Endometrium (tissue), 2 donors: ENCODE results near the gene ANKRD7.

ENCODE experiments used
- FAIRE-seq: peaks from 2 replicates; lab custom pipeline; 2012; peaks lifted over from hg19 to GRCh38; lab: Jason Lieb, UNC
- donor health status: control.
- donor health status: control.

ANKRD7 gene, protein sequence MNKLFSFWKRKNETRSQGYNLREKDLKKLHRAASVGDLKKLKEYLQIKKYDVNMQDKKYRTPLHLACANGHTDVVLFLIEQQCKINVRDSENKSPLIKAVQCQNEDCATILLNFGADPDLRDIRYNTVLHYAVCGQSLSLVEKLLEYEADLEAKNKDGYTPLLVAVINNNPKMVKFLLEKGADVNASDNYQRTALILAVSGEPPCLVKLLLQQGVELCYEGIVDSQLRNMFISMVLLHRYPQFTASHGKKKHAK

DNA sequence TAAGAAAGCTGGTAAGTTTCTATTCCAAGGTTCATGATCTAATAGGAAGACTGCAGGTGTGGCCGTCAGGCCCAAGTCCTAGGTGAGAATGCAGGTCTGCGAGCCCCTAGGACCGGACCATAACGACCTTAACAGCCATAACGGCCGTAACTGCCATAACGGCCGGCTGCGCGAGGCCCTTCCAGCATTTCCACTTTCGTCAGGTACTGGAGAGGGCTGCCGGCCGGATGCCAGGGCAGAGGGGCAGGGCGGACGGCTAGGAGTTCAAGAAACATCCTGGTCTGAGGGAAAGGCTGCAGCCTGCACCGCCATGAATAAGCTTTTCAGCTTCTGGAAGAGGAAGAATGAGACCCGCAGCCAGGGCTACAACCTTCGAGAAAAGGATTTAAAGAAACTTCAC lies at the start of gene ANKRD7:
TSS of gene ANKRD7 (plus strand) at position 184 of the 400 bp plus-strand sequence. CDS start at position 311, 127 bp downstream.
- FAIRE-seq, result no peak

DNA sequence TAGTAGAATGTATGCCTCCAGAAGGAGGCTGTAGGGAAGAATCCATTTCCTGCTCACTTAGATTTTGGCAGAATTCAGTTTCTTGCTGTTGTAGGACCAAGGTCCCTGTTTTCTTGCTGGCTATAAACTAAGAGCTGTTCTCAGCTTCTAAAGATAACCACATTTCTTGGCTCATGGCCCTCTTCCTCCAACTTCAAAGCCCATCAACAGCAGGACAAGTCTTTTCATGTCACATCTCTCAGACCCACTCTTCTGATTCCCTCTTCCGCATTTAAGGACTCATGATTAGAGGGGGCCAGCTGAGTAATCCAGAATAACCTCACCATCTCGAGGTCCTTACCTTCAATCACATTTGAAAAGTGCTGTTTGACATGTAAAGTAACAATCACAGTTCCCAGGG lies 48.8 kb upstream of the ANKRD7 start:
- FAIRE-seq, result no peak

DNA sequence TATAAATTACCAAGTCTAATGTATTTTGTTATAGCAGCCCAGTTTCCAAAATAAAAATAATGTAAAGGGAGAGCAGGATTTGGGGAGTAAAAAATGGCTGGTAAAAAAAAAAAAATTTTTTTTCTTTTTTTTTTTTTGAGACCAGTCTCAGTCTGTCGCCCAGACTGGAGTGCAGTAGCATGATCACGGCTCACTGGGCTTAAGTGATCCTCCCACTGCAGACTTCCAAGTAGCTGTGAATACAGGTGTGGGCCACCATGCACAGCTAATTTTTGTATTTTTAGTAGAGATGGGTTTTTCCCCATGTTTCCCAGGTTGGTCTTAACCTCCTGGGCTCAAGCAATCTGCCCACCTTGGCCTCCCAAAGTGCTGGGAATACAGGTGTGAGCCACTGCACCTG lies 45.3 kb upstream of the ANKRD7 start:
- FAIRE-seq, result no peak

DNA sequence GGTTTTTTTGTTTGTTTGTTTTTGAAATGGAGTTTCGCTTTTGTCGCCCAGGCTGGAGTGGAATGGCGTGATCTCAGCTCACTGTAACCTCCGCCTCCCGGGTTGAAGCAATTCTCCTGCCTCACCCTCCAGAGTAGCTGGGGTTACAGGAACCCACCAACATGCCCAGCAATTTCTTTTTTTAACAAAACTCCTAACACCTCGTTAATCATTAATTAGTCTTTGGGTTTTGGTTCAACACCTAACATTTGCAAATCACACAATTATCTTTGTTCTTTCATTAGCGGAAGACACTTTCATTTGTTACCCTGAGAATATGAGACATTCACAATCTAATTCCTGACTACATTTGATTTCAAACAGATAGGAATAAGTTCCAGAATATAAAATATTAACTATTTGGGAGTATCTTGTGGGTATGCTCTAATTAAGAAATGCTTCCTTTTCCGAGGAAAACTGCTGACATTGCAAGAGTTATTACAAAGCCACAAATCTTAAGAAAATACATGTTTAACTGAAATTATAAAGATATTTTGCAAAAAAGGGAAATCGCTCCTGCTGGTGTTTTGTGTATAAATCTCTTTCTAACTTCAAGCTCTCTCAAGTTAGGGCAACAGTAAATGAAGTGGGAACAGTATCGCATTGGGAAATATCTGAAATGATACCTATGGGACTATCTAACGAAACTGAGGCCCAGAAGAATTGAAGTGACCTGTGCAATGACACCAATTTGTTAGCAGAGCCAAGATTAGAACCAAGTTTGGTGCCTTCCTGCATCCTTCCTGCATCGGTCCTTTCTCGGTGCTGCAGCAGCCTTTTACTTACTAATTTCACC lies 41.7 kb upstream of the ANKRD7 start:
- no peak for FAIRE-seq

DNA sequence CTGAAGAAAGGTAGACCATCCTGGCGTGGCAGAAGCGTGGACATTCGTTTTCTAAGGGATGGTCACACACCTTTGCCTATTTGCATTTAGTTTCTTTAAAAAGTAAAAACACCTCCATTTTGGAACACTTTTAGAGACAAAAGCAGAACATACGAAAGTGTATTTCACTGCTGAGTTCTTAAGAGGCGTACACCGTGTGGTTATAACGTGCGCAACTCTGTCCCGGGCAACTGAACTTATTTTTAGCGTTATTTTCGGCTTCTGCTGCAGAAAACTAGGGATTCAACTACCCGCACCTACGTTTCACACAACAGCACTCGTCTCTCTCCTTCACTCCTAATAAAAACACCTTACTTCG lies 41.1 kb upstream of the ANKRD7 start:
- FAIRE-seq, result no peak

DNA sequence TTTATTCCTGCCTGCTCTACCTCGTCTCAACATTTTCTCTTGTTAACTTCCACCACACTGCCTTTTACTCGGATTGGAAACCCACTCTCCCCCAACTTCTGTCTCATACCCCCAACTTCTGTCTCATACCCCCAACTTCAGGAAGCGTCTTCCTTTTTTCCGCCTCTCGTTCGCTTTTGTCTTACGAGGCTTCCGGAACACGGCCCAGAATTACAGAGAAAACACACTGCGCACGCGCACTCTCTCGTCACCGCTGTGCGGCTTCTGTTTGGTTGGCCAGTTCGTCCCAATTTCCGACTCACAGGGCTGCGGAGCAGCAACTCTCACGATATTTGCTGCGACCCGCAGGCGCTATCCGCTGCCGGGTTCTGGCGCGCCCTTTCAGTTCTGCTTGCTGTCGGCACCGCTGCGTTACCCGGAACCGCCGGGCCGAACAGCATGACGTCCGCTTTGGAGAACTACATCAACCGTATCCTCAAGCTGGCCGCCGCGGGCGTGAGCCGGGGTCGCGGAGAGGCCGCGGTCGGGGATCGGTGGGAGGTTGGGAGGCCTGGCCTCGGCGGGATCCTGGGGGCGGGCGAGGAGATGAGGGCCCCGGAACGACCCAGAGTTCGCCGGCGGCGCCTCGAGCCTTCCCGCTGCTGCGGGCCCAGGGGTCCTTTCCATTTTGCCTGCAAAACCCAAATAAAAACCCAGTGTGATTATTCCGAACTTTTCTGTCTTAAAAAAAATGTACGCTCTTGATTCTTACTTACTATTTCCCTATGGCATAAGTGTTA lies 40.5 kb upstream of the ANKRD7 start, which contains the start of gene LSM8:
TSS of gene LSM8 (plus strand) at position 379 of the 779 bp plus-strand sequence. CDS start at position 439, 60 bp downstream.
- peak; percentile 97 for FAIRE-seq

DNA sequence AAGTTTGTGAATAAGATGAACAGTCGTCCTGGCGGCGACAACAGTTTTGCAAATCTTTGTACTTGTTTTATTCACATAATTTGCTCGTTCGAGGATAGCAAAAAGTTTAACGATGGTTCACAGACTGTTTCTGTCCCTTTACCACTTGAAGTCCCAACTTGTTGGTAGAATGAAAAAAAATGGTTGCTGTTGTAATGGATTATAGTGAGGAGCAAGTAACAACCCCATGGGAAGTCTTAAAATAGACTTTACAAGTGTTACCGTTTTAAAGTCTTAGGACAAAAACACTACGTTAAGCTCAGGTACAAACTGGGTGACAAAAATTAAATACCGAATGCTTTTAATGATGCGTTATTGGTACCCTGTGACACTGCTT lies 40.0 kb upstream of the ANKRD7 start:
- no peak for FAIRE-seq

DNA sequence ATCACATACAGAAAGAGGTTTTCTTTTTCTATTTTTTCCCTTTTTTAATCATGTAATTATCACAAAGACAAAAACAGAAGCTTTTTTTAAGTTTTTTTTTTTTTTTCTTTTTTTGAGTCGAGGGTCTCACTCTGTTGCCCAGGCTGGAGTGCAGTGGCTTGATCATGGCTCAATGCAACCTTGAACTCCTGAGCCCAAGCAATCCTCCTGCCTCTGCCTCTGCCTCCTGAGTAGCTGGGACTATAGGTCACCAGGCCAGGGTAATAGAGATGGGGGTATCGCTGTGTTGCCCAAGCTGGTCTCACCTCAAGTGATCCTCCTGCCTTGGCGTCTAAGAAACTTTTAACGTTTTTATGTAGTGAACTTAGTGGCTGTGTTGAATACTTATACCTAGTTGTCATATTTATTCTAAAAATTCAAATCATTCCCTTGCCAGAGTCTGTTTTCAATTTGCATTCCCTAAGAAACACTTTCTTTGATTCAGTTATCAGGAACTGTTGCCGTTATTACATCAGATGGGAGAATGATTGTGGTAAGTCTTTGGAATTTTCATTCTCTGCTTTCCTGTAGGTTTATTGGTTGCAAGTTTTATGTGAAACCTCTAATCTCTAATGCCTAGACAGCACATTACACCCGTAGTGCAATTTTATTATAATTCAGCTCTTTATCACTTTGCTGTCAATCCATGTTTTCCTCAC lies 39.2 kb upstream of the ANKRD7 start:
- FAIRE-seq, result no peak

DNA sequence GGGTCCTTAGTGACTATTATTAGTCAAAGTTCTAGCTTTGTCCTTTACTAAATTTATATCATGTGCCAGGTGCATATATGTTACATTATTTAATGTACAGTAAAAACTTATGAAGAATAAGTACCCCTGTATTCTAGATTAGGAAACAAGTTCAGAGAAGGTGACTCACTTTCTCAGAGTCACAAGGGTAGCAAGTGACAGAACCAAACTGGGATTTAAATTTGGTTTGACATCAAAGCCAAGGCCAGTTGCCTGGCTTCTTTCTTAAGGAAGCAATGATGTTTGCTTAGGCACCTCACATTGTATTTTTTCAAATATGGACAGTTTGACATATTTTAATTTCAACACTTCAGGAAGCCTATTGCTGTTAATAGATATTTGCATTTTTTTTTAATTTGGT lies 38.0 kb upstream of the ANKRD7 start:
- no peak for FAIRE-seq

DNA sequence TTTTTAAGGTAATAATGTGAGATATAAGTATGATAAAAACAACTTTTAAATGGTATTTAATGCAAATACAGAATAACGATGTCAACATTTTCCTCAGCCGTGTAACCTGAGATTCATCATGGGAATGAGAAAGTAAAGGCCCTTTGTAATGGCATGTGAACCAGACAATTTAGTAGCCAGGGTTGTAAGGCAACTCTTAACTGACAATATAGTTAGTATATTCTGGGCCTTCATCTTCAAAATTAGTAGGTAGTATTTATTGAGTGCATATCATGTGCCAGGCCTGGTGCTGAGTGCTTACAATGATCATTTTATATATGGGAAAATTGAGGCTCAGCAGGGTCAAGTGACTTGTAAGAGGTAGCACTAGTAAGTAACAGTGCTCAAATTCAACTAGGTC lies 29.9 kb upstream of the ANKRD7 start:
- no peak for FAIRE-seq

DNA sequence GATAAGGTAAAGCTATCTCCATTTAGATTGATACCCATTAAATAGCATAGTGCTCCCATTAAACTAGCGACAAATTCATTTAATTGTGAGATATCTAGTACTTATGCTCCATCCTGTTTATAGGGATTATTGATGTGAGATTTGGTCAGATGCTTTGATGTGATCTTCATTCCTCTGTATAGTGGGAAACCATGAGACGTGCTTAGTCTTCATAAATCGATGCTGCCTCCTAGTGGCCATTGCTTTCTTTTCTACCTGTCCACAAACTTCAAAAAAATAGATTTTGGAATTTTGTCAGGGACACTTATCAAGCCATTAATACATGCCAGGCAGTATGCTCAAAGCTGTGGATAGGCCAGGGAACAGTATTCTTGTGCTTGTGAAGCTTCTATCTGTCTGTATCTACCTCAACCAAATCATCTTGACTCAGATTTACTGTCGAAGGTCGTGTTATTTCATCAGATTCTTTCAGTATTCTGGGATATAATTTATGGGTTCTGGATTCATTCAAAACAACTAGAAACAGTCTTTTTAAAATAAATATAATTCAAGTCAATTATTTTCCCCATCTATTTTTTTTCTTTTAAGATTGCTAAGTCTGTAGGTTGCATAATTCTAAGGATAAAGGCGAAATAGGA lies 28.5 kb upstream of the ANKRD7 start:
- FAIRE-seq, result peak; percentile 57

DNA sequence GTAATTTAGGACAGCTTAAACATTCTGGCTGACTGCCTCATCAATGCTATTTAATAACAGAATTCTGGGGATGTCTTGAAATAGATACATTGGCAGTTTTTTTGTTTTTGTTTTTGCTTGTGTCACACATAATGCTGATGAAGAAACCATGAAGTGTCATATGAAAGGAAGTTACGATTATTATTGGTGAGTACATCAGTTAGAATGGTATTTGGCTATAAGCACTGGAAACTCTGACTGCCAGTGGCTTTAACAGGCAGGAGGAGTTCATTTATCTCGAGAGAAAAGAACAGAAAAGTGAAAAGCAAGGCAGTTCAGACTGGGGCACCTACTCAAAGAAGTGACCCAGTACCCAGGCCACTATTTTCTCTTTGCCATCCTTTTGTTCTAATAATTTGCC lies 22.4 kb upstream of the ANKRD7 start:
- FAIRE-seq, result no peak

DNA sequence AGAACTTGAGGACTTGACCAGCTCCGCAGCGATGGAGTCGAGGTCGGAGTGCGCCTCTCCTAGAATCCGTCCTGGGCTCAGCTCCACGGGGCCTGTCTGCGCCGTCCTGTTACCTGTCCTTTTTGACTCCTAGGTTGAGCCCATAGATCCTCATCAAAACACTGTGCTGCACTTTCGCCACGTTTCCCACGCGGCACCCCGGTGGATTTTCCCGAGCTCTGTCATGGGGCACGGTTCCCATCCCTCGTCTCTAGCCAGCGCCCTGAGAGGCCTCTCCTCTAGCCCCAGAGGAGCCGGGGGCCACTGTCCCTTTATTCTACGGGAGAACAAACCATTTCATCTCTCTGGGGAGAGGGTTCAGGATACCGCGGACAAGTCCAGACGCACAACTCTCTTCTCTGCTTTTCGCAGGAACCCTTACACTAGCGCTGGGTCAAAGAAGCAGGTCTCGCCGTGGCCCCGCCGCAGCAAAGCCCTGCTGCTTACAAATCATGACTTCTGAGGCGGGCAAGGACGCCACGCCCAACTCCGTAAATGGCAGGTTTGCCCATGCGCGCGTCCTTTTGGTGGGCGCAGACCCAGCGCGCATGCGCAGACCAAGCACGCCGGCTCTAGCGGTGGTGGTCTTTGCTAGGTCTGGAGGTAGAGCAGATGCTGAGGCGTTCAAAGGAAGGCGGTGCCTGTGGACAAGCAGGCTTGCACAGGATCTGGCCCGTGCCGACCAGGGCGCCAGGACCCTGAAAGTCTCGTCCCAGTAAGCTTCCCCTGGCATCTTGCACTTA lies 10.3 kb upstream of the ANKRD7 start:
- no peak for FAIRE-seq

DNA sequence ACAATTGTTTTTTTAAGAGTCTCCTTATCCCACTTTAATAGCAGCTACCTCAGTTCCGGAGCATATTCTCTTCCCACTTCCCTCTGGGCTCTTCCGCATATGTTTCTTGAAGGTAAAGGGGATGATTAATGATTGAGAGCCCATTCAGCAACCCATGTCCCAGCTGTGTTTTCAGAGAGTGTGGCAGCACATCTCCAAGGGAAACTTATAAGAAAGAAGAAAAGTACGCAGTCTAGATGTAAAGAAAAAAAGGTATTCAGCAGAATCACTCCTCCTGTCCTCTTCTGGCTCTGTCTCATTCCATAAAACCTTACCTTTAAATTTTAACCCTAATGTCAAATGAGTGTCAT lies 9.7 kb upstream of the ANKRD7 start:
- FAIRE-seq, result no peak

DNA sequence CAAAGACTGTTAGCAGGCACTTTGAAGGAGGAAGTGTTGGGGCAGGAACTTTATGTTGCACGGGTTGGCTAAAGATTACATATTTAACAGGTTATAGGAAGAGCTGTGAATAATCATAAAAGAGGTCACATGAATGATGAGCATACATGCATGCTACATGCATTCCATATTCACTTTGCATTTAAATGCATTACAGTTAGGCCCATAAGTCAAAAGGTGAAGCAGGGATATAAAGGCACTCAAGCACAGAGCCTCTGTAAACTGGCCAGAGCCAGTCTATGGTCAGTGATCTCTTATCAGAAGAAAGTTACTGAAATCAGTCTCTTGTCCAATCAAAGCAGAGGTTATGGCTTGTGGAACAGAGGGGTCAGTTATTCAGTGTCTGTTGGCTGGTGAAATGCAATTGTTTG lies 7.3 kb upstream of the ANKRD7 start:
- no peak for FAIRE-seq

DNA sequence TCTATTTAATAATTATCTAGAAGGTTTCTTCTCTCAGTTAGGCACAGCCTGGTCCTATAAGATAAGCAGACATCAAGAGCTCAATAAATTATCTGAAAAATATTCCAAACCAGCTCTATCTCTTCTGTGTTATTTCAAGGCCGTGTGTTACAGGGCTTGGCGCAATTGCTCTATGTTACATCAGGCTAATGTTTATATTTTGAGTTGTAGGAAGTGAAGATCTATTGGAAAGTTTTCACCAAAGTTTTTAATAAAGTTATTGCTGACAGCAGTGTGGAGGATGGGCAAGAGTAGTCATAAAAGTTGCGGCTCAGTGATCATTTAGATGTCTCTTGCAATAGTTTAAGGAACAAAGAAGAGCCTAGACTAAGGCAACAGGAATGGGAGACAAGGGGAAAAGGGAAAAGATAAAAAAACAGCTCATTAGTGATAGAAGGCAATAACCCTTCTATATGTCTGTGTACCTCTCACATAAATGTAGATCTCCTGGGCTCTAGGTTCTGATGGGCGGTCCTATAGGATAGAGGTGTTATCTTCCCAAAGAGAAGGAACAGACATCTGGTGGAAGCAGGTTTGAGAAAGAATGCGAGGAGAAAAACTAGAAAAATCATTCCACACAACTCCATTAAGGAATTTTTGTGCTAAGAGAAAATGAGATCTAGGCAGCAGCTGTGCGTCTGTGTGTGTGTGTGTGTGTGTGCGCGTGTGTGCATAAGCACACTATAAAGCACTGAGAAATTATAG lies 5.9 kb upstream of the ANKRD7 start:
- no peak for FAIRE-seq

DNA sequence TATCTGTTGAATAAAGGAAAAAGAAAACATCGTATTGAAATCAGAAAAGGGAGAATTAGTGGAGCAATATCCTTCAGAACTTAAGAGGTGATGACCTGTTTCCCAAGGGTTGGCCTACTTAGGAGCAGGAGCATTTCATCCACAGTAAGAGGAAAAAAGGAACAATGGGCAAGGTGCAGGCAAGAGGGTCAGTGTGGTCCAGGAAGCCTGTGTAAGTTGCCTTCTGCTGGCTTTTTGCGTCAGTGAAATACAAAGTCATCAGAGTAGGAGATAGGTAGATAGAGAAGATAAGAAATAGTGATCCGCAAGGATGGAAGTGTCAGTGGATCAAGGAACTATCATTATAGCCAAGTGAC lies 5.4 kb upstream of the ANKRD7 start:
- FAIRE-seq, result no peak

DNA sequence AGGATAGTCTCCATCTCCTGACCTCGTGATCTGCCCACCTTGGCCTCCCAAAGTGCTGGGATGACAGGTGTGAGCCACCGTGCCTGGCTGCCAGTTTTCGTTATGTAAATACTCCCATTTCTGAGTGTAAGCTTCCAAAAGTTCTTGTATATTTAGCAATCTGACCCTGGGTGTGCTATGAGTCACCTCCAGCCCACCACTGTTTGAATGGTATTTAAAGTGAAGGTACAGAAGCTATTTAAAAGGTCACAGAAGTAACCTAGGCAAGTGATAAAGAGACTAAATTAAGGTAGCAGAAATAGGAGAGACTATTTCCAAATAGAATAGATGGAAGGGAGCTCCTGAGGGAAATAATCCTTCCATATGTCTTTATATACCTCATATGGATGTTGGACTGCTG lies 3.9 kb upstream of the ANKRD7 start:
- no peak for FAIRE-seq

DNA sequence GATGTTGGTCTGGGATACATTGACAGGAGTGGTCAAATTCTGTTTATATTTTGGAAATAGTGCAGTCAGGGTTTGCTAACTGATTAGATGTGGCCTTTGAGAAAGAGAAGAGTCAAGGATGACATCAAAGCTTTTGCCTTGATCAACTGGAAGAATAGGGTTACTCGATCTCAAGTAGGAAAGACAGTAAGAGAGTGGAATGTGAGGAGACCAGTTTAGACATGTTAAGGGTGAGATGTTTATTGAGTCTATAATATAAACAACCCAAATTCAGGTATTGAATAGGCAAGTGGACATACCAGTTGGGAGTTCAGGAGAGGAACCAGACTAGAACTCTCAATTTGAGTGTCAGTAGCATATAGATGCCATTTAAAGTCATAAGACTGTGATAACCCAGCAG lies 1.9 kb upstream of the ANKRD7 start:
- FAIRE-seq, result no peak

DNA sequence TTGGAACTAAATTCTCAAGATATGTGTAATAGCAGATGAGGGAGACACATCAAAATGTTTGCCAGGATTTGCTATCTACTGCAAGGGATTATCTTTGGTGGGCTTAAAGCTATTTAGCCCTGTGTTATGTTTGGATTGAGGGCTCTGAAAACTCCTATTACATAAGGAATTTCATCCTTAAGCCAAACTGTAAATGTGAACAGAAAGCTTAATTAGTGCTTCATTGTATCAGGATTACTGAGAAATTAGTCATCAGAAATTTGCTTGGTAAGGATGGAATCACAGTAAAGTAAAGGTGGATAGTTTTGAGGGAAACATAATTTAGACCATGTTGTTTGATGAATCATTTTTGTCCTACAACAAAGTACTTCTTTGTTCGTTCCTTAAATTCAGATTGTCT lies 8.3 kb downstream of the ANKRD7 start:
- no peak for FAIRE-seq

DNA sequence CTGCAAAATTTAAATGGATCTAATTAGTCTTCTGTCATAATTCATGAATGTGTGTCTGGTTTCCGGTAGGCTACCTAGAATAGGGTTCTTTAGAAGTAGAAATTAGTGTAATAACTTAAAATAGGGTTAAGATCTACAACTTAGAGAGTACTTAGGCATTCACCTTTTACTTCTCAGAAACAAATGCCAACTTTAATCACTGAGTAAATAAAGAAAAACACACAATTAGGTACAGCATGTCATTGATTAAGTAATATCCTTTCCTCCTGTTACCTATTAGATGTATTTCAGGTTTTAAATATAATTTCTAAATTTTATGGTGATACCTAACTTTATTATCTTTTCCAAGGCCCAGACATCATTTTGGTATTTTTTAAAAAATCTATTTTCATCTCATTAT lies 9.3 kb downstream of the ANKRD7 start:
- FAIRE-seq, result no peak
